ENCODE measurements around the gene COLQ.

DNA sequence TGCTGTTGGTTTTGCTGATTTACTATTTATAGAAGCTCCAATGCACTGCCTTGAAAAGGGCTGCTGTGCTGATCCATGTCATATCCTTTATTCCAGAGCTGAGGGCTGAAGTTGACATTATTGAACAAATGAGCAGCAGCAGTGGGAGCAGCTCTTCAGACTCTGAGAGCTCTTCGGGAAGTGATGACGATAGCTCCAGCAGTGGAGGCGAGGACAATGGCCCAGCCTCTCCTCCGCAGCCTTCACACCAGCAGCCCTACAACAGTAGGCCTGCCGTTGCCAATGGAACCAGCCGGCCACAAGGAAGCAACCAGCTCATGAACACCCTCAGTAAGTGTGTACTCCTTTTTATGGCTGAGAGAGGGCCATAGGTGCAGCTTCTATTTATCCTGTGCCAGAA, 85.3 kb downstream of the COLQ start:
- TF ChIP-seq, protein P1, sequence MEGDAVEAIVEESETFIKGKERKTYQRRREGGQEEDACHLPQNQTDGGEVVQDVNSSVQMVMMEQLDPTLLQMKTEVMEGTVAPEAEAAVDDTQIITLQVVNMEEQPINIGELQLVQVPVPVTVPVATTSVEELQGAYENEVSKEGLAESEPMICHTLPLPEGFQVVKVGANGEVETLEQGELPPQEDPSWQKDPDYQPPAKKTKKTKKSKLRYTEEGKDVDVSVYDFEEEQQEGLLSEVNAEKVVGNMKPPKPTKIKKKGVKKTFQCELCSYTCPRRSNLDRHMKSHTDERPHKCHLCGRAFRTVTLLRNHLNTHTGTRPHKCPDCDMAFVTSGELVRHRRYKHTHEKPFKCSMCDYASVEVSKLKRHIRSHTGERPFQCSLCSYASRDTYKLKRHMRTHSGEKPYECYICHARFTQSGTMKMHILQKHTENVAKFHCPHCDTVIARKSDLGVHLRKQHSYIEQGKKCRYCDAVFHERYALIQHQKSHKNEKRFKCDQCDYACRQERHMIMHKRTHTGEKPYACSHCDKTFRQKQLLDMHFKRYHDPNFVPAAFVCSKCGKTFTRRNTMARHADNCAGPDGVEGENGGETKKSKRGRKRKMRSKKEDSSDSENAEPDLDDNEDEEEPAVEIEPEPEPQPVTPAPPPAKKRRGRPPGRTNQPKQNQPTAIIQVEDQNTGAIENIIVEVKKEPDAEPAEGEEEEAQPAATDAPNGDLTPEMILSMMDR (IDR thresholded peaks at IDR 0.05): no peak
- TF ChIP-seq POLR2A (IDR thresholded peaks at IDR 0.05): no peak

All from lower leg skin (tissue), 3 donors.